RWPE2 (cell line): ENCODE data around the gene RAD23A.
"Not testable (repeated sequence)": the region's sequence is repeated elsewhere in the genome, so short reads cannot be mapped to it uniquely, and the experiment has no call there.

ENCODE experiments used
- ATAC-seq: fragments of 200-7000 bp; cut with Tn5 transposase; 3 replicates; pipeline ENCODE4 v1.9.1; 2021; ENCODE audit warnings: low read depth
- DNase-seq: peaks from one replicate; pipeline ENCODE4 v3.0.0-alpha.2; 2020; ENCODE audit warnings: low spot score
- H3K27ac ChIP-seq: fragments of 450-650 bp; 2 replicates; pipeline ENCODE4 v1.5.1; 2017; ENCODE audit warnings: mild to moderate bottlenecking; ENCODE audit not compliant: poor library complexity, severe bottlenecking
- H3K27me3 ChIP-seq: fragments of 250-450 bp; sonication (Bioruptor Pico); 2 replicates; pipeline ENCODE4 v1.5.1; 2021; ENCODE audit warnings: mild to moderate bottlenecking, moderate library complexity; ENCODE audit not compliant: insufficient read depth, poor library complexity, severe bottlenecking
- H3K36me3 ChIP-seq: fragments of 250-450 bp; sonication (Bioruptor Pico); 2 replicates; pipeline ENCODE4 v1.5.1; 2020; ENCODE audit warnings: low read depth, mild to moderate bottlenecking, moderate library complexity
- H3K4me1 ChIP-seq: fragments of 250-450 bp; sonication (Bioruptor Pico); 2 replicates; pipeline ENCODE4 v1.5.1; 2021; ENCODE audit warnings: mild to moderate bottlenecking, moderate library complexity; ENCODE audit not compliant: insufficient read depth, poor library complexity, severe bottlenecking
- H3K4me3 ChIP-seq: fragments of 250-450 bp; sonication (Bioruptor Pico); 2 replicates; pipeline ENCODE4 v1.5.1; 2021; ENCODE audit warnings: mild to moderate bottlenecking, moderate library complexity; ENCODE audit not compliant: severe bottlenecking
- H3K9me3 ChIP-seq: fragments of 250-450 bp; sonication (Bioruptor Pico); 2 replicates; pipeline ENCODE4 v1.5.1; 2021; ENCODE audit warnings: mild to moderate bottlenecking, moderate library complexity; ENCODE audit not compliant: severe bottlenecking
- CTCF ChIP-seq: fragments of 450-650 bp; IDR thresholded peaks from one replicate; pipeline ENCODE4 v1.5.1; 2017; ENCODE audit warnings: mild to moderate bottlenecking, moderate library complexity; ENCODE audit not compliant: poor library complexity, severe bottlenecking

RAD23A gene

GRCh38 chr19:12974301-12975220 is 28.9 kb downstream of the RAD23A start:
- ATAC-seq (no peak), DNase-seq (no peak)
- Histone ChIP-seq H3K27ac (no peak overlapping the region), H3K4me1 (no peaks in the 10 kb centered on the region), H3K36me3 (no peaks in the 10 kb centered on the region), H3K4me3 (no peak overlapping the region), H3K27me3 (no peaks in the 10 kb centered on the region), H3K9me3 (no peaks in the 10 kb centered on the region)
- no peak for TF ChIP-seq CTCF

GRCh38 chr19:12975221-12975741 is 29.6 kb downstream of the RAD23A start:
- DNase-seq (no peak), ATAC-seq (no peak)
- TF ChIP-seq CTCF, result no peak
- Histone ChIP-seq H3K4me1 (no peaks in the 10 kb centered on the region), H3K27ac (no peak overlapping the region), H3K9me3 (no peaks in the 10 kb centered on the region), H3K4me3 (no peak overlapping the region), H3K36me3 (no peaks in the 10 kb centered on the region), H3K27me3 (no peaks in the 10 kb centered on the region)

GRCh38 chr19:12976109-12976508 is 30.4 kb downstream of the RAD23A start:
- H3K36me3 ChIP-seq, H3K4me3 ChIP-seq, H3K9me3 ChIP-seq, H3K4me1 ChIP-seq, H3K27me3 ChIP-seq, DNase-seq, ATAC-seq, H3K27ac ChIP-seq: not testable (repeated sequence)

- no peaks in the 10 kb centered on the region for H3K36me3 ChIP-seq
- DNase-seq, result no peak
- TF ChIP-seq CTCF, result no peak
- no peak overlapping the region for H3K4me3 ChIP-seq
- no peak for ATAC-seq
- no peaks in the 10 kb centered on the region for H3K9me3 ChIP-seq
- H3K4me1 ChIP-seq, result no peaks in the 10 kb centered on the region
- no peaks in the 10 kb centered on the region for H3K27me3 ChIP-seq
- no peak overlapping the region for H3K27ac ChIP-seq
Observed at GRCh38 chr19:12979974-12980373, 34.3 kb downstream of the RAD23A start.

- H3K4me1 ChIP-seq, result no peaks in the 10 kb centered on the region
- no peak for ATAC-seq
Observed at GRCh38 chr19:12982648-12983047, 37.0 kb downstream of the RAD23A start.

More at GRCh38 chr19:12982648-12983047, 37.0 kb downstream of the RAD23A start:
- Histone ChIP-seq H3K27ac (no peak overlapping the region), H3K9me3 (no peaks in the 10 kb centered on the region), H3K36me3 (no peaks in the 10 kb centered on the region), H3K27me3 (no peaks in the 10 kb centered on the region), H3K4me3 (no peak overlapping the region)
- no peak for DNase-seq
- no peak for TF ChIP-seq CTCF
